ENCODE results near the gene NTNG1. TPM values are rescaled to one million over a fixed set of nuclear protein-coding genes. Genes with fewer than 3 reads are reported as not detected.

The NTNG1 gene
- total RNA-seq, 1 donor = 9.1 TPM

- TF ChIP-seq CTCF (IDR thresholded peaks at IDR 0.05; ENCODE audit: insufficient read depth, low read depth, low read length) = no peak
- no peak for DNase-seq (ENCODE audit: low read depth)
Observed at GRCh38 chr1:107172450-107173170, 31.8 kb downstream of the NTNG1 start.

GRCh38 chr1:107175102-107175909 is 34.5 kb downstream of the NTNG1 start:
- DNase-seq (ENCODE audit: low read depth) = no peak
- H3K4me3 ChIP-seq (ENCODE audit: low read depth, low read length) = no peak overlapping the region
- TF ChIP-seq CTCF (IDR thresholded peaks at IDR 0.05; ENCODE audit: insufficient read depth, low read depth, low read length) = no peak

More at GRCh38 chr1:107172450-107173170, 31.8 kb downstream of the NTNG1 start:
- no peak overlapping the region for H3K4me3 ChIP-seq (ENCODE audit: low read depth, low read length)

- DNase-seq (ENCODE audit: low read depth) = no peak
- no peak for TF ChIP-seq CTCF (IDR thresholded peaks at IDR 0.05; ENCODE audit: insufficient read depth, low read depth, low read length)
- H3K4me3 ChIP-seq (ENCODE audit: low read depth, low read length) = no peak overlapping the region
Observed at GRCh38 chr1:107181253-107181969, 40.6 kb downstream of the NTNG1 start.

- no peak for TF ChIP-seq CTCF (IDR thresholded peaks at IDR 0.05; ENCODE audit: insufficient read depth, low read depth, low read length)
- DNase-seq (ENCODE audit: low read depth) = peak; percentile 3
- no peak overlapping the region for H3K4me3 ChIP-seq (ENCODE audit: low read depth, low read length)
Observed at GRCh38 chr1:107183011-107183410, 42.2 kb downstream of the NTNG1 start.

- DNase-seq (ENCODE audit: low read depth) = no peak
- no peak overlapping the region for H3K4me3 ChIP-seq (ENCODE audit: low read depth, low read length)
- TF ChIP-seq CTCF (IDR thresholded peaks at IDR 0.05; ENCODE audit: insufficient read depth, low read depth, low read length) = no peak
Observed at GRCh38 chr1:107184888-107185287, 44.0 kb downstream of the NTNG1 start.

GRCh38 chr1:107187399-107187798 is 46.6 kb downstream of the NTNG1 start:
- DNase-seq (ENCODE audit: low read depth) = no peak
- TF ChIP-seq CTCF (IDR thresholded peaks at IDR 0.05; ENCODE audit: insufficient read depth, low read depth, low read length) = no peak
- H3K4me3 ChIP-seq (ENCODE audit: low read depth, low read length) = no peak overlapping the region

All from fibroblast of villous mesenchyme (primary cell).